Hippocampal formation (tissue), 2 donors: ENCODE measurements around the gene WASF3.

Experiments used
- DNase-seq, 2 donors: peaks; one replicate each; lab custom pipeline; 2025; lab: John Stamatoyannopoulos, UW

The WASF3 gene

DNA sequence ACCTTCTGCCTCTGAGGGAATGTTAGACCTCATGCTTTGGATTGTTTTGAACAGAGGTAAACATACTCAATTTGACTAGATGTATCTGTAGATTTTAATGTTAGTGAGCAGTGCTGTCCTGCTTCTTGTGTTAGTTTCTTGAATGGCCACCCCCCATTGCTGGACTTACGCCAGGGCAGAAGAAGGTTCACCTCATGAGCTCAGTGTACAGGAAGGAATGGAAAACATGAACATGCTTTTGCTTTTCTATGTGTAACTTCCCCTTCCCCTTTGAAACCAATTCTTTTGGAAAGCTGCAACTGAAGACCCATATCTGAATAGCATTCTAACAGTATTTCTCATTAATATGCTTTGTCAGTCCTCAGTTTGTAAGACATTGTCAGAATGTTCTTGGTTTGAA lies 32.3 kb downstream of the WASF3 start:
- no peak for DNase-seq

DNA sequence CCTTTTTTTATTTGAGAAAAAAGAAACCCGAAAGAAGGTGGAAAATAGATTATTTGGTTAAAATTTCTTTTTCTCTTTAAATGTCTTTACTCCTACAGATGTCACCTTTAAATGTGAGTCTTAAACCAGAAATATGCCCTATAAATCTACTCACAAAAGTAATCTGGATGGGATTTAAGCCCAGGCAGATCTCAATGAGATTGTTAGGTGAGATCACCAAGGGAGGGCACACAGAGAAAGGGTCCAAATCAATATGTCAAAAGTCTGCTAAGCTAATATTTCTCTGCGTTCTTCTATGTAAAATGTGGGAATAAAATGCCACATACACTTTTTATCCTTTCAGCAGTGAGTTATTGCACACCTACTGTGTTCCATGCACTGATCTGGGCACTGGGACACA lies 32.9 kb downstream of the WASF3 start:
- no peak for DNase-seq

DNA sequence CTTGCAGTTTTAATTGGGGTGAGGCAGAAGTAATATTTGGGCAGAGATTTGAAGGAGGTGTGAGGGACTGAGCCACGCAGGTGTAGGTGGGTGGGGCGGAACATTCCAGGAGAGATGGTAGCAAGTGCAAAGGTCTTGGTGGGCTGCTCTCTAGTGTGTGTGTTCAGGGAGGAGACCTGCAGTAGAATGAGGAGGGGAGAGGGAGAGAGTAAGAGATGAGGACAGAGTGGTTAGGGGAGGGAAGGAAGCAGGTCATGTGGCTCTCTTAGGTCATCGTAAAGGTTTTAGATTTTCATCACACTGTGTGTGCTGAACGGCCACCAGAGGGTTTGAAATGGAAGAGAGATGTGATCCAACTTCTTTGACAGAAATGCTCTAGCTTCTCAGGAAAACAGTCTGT lies 33.5 kb downstream of the WASF3 start:
- no peak for DNase-seq

DNA sequence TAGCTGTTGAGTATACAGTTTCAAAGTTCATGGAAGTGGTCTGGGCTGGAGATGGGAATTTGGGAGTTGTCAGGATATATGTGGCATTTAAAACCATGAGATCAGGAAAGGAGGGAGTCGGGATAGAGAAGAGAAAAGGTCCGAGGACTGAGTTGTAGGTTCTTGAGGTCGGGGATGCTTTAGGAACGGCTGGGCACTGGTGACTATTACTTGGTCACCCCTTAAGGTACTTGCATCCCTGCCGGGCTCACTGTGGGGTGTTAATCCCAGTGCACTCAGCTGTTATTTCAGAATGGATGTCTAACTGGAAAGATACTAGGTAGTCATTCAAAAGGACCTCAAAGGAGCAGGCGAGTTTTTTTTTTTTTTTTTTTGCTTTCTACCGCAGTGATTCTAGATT lies 34.2 kb downstream of the WASF3 start:
- DNase-seq, result no peak

DNA sequence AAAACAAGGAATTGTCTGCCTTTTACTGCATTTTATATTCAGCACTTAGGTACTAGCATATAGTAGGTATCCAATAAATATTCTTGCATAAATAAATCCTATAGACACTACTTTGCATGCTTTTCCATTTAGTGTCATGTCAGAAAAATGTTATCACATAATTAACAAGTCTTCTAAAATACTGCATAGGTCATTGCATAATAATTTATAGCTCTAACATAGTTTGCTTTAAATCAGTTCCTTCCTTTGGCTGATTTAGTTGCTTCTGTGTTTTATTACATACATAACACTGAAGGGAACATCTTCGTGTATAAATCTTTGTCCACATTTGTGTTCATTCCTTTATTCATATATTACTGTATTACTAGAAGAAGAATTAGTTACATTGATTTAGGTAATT lies 36.2 kb downstream of the WASF3 start:
- DNase-seq, result no peak

DNA sequence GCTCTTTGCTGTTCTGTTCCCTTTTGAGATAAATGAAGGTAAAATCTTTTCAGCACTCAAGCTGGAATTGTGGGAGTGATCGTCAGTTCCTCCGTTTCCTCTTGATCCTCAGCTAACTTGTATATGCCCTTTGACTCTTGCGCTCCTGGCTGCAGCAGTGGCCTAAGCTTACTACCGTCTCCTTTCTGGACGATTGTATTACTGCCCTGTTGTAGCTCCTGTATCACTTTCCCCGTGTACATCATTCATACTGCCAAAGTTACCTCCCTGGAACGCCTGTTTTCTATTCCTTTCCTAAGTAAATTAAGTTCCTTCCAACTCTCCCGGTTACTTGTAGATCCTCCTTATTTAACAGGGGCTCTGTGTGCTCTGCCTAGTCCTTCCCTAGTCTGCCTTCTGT lies 36.9 kb downstream of the WASF3 start:
- DNase-seq, result no peak

DNA sequence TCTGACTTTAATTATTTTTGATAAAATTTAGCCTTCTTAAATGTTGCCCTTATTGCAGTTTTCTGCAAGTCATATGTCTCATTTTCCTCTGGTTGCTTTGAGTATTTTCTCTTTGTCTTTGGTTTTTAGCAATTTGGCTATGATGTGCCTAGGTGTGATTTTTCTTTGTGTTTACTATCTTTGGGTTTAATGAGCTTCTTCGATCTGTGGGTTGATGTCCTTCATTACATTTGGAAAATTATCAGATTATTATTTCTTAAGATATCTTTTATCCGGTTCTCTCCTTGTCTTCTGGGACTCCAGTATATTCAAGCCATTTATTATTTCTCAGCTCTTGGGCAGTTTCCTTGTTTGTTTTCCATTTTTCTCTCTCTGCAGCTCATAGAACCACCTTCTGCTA lies 39.0 kb downstream of the WASF3 start:
- DNase-seq, result no peak

DNA sequence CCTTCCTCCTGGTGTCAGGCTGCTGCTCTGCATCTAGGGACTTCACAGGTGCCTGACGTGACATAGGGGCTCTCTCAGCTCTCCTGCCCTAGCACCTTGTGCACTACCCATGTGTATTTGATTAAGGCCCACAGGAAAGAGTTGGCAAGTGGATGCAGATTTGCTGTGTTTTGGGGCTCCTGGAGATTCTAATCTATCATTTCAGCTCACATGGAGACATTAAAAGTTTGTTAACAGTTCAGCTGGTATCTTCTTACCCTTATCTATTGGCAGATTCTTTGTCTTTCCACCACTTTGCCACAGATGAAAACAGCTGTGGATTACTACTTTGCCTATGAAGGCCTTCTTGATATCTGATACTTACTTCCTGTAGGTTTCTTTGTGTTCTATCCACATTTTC lies 41.9 kb downstream of the WASF3 start:
- no peak for DNase-seq

DNA sequence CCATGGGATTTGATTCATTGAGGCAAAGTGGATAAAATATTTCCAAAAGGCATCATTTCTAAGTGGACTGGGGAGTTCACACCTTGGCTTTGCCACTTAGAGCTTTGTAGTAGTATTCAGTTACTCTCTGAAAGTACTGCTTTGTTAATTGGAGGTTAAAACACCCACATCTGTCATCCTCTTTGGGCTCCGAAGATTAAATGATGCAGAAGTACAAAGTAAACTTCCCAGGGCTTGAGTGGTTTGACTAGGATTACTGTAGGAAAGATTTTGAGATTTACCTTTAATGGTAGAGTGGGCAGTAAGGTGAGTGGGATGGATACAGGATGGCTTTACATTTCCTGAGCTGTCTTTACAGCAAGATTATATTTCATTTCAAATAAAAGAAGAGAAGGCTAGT lies 42.4 kb downstream of the WASF3 start:
- no peak for DNase-seq

DNA sequence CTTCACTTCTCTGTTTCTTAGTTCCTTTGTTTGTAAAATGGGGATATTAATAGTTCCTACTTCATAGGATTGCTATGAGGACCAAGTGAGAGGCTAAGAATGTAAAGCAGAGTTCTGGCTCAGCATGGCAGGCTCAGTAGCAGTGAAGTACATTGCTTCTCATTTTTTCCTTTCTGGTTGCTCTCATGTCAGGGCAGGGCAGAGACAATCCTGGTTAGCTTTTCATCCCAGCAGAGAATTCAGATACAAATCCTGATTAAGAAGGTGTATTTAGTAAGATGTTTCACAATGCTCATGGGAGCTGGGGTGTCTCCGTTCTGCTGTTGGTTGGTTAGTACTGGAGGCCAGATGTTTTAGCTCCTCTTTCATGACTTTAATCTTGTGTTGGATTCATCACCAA lies 42.9 kb downstream of the WASF3 start:
- DNase-seq, result no peak

DNA sequence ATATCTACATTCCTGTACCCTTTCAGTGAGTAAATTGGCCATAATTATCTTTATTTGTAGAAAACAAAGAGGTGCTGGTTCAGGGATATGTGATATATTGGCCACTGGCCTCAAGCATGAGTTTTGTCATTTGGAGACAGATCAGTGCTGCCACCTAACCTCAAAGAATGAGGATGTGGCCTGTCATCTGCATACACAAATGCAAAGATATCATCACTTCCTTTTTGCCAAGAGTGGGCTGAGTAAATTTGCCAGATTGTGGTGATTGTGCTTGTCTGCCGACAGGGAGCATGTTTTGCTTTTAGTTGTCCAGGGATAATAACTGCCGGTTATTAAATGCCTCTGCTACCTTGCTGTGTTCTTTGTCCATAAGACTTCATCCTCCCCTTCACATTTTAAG lies 44.2 kb downstream of the WASF3 start:
- DNase-seq, result no peak

DNA sequence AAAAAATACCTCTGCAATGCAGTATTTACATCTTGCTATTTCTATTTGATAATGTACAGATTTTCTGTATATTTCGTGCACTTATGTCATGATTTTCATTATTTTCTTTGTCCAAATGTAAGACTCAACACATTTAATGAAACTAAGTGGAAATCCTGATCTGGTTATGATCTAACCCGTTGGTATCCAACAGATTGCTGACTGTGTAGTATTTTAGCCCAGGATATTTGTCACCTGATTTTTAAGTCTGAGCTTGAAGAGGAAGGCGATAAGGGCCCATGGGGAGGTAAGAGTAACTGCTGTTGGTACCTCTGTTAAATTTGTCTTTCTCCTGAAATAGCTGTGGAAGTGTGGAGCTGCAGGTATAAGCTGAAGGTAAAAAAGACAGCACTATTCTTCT lies 45.3 kb downstream of the WASF3 start:
- DNase-seq, result no peak

DNA sequence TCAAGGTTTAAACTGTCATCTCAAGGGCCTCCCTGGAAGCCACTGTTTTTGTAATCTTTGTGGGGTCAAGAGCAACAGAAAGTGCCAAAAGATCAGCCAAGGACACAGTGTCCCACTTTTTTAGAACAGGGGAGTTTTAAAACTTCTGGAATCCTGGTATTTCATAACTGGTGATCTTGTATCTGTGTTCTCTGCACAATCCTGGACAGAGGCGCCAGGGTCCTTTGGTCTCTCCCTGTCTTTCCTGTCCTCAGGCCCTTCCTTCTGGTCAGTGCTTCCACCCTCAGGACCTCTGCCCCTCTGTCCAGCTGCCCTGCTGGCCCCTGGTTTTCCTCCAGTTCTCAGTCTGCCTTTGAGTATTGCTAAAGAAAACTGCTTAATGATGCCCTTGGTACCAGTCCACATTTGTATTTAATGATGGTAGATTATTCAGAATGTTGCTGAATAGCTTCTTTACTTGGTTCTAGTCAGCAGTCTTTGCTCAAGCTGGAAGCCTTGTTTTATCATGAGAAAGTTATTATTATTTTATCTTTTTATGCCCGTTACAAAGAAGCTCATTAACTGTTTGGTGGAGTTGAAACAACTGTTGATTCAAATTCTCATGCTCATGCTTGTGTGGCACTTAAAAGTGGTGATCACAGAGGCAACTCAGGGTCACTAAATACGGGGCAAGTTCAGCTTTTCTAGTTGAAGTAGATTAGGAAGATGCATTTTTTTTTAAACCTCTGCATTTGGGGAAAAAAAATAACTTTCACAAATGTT lies 47.5 kb downstream of the WASF3 start:
- DNase-seq, result no peak

DNA sequence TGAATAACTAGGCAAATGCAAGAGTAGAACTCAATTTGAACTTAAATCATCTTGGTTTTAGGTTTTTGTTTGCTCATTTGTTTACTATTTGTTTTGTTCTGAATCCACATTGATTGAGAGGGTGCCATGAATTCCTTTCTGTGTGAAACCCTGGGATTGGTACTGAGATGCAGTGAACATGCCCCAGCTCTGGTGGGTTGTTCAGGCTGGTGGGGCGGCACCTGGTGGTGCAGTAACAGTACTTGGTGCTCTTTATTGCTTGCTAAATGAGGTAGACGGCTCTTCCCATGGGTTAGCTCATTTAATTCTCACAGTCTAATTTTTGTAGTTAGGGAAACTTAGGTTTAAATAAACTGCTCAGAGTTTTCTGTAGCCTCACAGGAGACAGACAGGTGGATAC lies 48.4 kb downstream of the WASF3 start:
- DNase-seq, result no peak

DNA sequence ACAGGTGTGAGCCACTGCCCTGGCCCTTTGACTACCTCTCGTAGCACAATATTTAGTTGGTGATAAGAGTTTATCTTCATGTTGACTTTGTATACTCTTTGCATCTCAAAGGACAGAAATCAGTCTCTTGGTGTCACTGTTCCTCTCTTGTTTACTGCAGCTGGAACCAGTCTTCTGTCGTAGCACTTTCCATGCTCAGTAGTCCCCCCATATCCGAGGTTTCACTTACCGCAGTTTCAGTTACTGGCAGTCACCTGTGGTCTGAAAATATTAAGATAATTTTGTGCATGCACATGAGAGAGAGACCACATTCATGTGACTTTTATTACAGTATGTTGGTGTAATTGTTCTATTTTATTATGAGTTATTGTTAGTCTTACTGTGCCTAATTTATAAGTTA lies 49.1 kb downstream of the WASF3 start:
- no peak for DNase-seq

DNA sequence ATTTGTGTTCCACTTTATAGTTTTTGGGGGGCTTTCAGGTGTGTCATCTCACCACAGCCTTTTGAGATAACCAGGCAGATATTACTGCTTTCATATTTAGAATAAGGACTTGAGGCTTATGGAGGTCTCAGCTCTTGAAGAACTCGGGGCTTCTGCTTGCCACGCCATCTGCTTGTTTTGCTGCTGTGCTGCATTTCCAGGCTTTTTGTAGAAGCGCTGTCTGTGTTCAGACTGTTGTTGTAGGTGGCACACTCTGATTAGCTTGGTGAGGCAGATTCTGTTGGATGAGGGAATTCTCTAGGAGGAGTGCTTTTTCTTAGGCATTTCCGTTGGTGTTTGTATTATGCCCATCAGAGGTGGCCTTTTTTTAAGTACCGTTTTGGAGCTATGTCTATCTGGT lies 57.2 kb downstream of the WASF3 start:
- DNase-seq, result peak in 1 of 2 donors; percentile 32

DNA sequence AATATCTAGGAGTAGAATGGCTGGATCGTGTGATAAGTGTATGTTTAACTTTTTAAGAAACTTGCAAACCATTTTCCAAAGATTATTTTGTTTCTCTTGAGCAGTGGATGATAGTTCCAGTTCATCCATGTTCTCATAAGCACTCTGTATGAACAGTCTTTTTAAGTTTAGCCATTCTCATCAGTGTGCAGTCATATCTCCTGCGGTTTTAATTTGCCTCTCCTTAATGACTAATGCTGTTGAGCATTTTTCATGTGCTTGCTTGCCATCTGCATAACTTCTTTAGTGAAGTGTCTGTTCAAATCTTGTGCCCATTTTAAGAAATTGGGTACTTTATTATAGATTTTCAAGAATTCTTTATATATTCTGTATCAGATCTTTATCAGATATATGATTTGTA lies 58.6 kb downstream of the WASF3 start:
- DNase-seq, result no peak

DNA sequence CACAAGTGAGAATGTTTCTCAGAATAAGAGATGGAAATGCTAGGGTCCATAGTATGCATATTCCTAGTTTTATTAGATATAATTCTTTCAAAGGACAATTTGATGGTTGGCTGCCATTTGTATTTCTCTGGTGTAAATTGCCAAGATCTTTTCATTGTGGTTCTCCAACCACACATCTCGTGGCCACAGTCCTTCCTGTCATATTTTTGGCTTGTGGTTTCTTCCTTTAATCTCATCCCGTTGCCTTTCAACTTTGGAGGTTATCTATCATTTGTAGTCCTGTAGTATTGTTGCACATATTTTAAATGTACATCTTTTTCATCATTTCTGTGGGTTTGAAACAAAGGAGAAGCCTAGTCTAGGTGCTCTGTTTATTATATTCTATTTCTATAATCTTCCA lies 61.2 kb downstream of the WASF3 start:
- no peak for DNase-seq

DNA sequence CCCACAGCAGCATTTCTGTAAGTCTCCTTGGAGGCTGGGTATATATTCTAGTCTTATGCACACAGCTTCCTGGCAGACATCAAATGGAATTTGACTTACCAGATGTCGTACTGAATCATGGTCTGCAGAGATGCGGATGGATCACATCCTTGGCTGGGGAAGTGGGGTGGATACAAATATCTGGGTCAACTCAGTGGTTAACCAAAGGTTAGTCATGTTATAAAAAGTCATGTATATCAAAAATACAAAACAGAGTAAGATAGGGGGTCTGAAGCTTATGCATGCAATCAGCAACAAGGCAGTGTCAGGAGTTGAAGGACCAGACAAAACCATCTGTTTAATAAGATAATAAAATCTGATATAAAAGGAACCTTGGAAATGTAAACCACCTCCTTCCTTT lies 61.9 kb downstream of the WASF3 start:
- no peak for DNase-seq

DNA sequence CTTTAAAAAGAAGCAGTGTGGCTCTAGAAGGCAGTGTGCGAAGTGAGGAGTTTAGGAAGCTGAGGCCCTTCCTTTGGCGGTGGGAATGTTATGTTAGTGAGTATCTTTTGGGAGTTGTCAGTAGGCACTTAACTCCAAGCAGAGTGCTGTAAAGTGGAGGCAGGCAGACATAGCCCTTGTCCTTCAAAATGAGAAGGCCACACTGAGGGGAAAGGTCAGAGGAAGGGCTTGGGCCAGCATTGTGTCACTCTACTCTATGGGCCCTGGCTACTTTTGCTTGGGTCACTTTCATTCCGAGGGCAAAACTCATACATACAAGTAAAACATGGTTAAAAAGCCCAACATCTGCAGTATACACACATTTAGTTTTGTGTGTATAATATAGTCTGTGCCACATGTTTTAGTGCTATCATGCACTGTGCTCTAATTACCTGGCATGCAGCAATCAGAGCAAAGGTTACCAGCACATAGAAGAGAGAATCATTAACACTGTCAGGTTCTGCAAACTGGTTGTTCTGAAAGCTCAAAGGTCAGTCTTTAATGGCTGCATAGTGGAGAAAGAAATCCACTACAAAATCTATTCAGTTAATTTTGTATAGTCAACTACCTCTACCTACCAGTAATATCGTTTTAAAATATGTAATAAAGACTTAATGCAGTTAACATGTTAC lies 64.4 kb downstream of the WASF3 start:
- DNase-seq, result no peak

DNA sequence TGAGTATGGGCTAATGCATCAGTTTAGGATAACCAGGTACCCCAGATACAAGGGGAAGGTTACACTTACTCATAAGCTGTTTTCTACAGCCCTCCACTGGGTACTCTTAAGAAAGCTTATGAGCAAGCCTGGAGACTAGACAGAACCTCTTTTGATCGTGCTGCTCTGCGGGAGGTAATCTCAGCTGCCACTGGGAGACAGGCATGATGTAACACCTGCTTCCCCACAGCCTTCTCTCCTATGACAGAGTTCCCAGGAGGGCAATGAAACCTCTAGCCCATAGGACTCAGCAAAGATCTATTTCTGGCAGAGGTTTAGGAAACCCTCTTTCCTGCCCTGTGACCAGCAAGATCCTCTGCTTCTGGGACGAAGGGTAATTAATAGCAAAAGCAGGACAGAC lies 65.6 kb downstream of the WASF3 start:
- no peak for DNase-seq

DNA sequence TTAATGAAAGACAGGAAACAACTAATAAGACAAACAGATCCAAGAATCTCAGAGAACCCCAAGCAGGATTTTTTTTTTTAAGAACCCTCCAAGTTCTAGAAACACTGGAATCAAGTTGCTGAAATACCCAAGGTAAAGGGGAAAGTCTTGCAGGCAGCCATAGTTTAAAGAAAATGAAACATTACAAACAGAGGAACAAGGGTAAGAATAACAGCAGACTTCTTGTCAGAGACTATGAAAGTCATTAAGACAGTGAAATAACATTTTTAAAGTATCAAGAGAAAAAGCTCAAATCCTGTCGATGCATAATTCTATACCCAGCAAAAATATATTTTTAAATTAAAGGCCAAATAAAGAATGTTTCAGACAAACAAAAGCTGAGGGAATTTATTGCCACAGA lies 67.1 kb downstream of the WASF3 start:
- DNase-seq, result no peak

DNA sequence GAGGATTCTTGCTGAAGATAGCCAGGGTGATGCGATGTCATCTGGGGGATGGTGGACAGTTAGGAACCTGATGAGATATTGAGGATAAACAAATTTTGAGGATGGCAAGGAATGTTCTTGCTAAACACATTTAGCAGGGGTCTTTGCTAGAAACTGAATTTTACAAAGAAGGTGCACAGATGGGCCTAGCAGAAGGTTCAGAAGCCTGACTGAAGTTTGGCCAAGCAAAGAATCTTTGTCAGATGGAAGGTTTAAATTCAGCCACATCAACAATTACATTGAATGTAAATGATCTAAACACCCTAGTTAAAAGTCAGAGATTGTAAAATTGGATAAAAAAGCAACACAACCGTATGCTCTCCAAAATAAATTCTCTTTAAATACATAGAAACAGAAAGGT lies 68.8 kb downstream of the WASF3 start:
- DNase-seq, result no peak

DNA sequence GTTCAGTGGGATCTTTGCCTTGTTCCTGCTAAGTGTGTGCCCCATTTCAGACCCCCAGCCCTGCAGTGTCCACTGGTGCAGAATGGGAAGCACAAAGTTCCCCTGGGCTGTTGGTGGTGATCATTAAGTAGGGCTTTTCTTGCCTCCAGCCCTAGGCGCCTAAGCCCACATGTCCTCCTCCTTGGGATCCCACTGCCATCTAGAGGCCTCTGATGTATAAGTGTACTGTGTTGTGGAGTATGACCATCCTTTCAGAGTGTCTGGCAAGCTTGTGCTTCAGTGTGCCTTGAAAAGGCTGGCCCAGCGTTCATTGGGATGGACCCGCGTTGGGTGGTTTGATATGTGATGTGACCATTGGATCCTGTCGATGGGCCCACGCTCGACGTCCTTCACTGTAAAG lies 71.2 kb downstream of the WASF3 start:
- DNase-seq, result no peak
